Measurements from ENCODE around the gene RIN3.

The RIN3 gene

DNA sequence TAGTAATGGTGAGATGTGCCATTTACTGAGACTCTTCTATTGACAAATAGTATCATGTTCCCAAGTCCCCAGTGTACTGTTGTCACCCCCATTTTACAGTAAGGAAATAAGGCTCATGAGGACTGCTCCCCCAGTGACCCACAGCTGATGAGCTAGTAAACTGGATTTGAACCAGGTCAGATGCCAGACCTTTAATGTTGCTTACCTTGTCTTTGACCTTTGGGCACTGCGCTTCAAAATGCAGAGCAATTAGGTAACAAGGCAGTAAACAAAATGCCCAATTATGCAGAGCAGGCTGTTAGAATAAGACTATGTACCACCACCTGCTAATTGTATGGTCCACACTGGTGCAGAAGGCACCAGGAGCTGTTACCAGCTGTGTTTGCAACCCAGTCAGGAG, 38.5 kb upstream of the RIN3 start:
- Mint-ChIP-seq H3K36me3 (ENCODE audit: low read depth) (no peaks in the 10 kb centered on the region), H3K9me3 (no peaks in the 10 kb centered on the region), H3K27me3 (ENCODE audit: low read depth) (peaks cover 14% of the 10 kb centered on the region), H3K4me1 (ENCODE audit: low read depth) (peaks cover 1% of the 10 kb centered on the region), H3K27ac (no peak overlapping the region), H3K4me3 (no peak overlapping the region)
- DNase-seq (ENCODE audit: low spot score): no peak

DNA sequence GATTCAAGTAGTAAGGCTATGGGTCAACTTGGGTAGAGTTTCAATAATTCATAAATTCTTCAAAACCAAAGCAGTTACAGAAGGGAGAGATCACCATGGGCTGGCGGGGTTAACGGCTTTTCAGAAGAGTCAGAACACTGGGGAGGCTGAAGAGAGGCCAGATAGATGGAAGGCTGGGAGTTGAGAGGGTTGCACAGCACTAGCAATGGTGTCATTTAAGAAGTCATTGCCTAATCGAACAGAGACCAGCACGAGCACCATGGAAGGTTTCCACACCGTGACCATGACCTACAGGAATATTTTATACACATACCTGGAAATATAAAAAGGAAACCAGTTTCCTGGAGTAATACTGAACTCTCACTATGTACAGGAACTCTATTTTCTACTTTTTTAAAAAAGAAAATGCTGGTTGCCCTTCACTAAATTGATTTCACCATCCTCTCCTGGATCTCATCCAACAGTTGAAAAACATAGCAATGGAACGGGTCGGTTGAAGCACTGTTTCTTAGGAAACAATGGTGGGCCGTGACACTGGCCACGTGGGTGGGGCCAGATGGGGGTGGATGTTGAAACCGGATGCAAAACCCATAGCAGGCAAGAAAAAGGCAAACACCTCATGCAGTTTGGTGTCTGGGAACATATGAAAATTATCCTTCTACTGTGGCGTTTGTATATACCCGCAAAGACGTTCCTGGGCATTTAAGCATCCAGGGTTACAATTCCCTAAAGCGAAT, 38.0 kb upstream of the RIN3 start:
- no peak overlapping the region for H3K4me3 Mint-ChIP-seq
- H3K36me3 Mint-ChIP-seq (ENCODE audit: low read depth): no peaks in the 10 kb centered on the region
- H3K4me1 Mint-ChIP-seq (ENCODE audit: low read depth): peaks cover 1% of the 10 kb centered on the region
- H3K27ac Mint-ChIP-seq: no peak overlapping the region
- H3K27me3 Mint-ChIP-seq (ENCODE audit: low read depth): peaks cover 15% of the 10 kb centered on the region
- H3K9me3 Mint-ChIP-seq: no peaks in the 10 kb centered on the region
- DNase-seq (ENCODE audit: low spot score): no peak

DNA sequence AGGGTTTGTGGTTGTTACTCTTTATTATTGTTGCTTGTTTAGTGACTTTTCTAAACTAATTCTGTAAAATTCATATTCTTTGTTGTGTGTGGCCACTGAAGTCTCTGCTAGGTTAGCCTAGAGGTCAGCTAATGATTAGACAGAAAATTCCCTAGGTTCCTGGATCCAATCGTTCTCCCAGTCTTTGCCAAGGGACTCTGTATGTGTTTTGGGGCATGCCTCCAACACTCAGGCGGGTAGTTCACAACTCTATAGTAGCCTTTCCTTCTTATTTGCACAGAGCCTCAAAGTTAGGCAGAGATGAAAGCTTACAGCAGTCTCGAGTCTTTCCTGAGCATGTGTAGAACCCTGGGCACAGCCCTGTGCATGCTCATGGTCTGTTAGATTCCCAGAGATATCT, 32.7 kb upstream of the RIN3 start:
- Mint-ChIP-seq H3K36me3 (ENCODE audit: low read depth) (no peaks in the 10 kb centered on the region), H3K4me3 (no peak overlapping the region), H3K9me3 (no peaks in the 10 kb centered on the region), H3K27ac (no peak overlapping the region), H3K4me1 (ENCODE audit: low read depth) (no peaks in the 10 kb centered on the region), H3K27me3 (ENCODE audit: low read depth) (peaks cover 23% of the 10 kb centered on the region)
- DNase-seq (ENCODE audit: low spot score): no peak

DNA sequence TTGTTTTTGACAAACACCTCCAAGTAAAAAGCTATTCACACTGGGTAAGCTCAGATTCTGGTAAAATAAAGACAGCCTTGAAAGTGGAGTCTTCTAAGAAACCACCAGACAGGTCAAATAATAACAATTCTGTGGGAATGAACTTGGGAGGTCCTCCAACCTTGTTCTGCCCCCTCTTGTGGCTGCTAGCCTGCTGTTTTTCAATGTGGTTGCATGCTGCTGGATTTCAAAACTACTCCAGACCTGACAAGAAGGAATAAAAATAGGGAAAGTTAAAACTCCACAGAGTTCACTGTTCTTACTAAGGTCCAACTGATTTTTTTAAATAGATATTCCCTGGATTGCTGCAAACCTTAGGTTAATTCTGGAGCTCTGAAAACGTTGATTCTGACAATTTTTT, 32.2 kb upstream of the RIN3 start:
- Mint-ChIP-seq H3K4me3 (no peak overlapping the region), H3K9me3 (no peaks in the 10 kb centered on the region), H3K4me1 (ENCODE audit: low read depth) (no peaks in the 10 kb centered on the region), H3K27ac (no peak overlapping the region), H3K27me3 (ENCODE audit: low read depth) (peaks cover 23% of the 10 kb centered on the region), H3K36me3 (ENCODE audit: low read depth) (no peaks in the 10 kb centered on the region)
- DNase-seq (ENCODE audit: low spot score): no peak

DNA sequence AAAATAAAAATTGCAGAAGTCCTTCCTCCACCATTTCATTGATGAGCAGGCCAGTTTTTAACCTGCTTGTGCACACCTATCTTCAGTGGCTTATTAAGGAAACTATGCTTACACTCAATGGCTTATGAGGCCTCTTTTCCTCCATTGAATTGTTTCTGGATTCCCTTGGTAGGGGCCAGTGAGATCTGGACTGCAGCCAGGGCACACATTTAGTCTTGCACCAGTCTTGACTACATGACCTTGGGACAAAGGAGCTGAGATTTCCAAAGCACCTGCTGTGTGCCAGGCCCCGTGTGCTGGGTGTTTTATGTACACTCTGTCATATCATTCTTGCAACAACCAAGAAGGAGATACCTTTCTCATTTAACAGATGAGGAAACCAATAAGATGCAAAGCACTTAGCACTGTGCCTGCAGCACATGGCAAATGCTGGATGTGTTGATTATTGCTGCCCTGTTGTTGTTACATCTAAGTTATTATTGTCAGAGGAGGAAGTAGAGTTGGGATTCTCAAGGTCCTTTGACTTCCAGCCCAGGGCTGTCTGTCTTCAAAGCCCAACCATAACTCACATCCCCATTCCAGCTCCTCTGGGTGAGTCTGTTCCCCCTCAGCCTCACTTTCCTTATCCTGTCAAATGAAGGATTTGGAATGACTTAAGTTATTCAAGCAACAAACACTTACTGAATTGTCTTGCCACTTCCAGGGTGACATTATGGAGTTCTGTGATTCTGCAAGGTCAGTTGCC, 31.6 kb upstream of the RIN3 start:
- DNase-seq (ENCODE audit: low spot score): no peak
- H3K9me3 Mint-ChIP-seq: no peaks in the 10 kb centered on the region
- no peak overlapping the region for H3K4me3 Mint-ChIP-seq
- H3K27ac Mint-ChIP-seq: no peak overlapping the region
- no peaks in the 10 kb centered on the region for H3K4me1 Mint-ChIP-seq (ENCODE audit: low read depth)
- H3K27me3 Mint-ChIP-seq (ENCODE audit: low read depth): peaks cover 23% of the 10 kb centered on the region
- H3K36me3 Mint-ChIP-seq (ENCODE audit: low read depth): no peaks in the 10 kb centered on the region

DNA sequence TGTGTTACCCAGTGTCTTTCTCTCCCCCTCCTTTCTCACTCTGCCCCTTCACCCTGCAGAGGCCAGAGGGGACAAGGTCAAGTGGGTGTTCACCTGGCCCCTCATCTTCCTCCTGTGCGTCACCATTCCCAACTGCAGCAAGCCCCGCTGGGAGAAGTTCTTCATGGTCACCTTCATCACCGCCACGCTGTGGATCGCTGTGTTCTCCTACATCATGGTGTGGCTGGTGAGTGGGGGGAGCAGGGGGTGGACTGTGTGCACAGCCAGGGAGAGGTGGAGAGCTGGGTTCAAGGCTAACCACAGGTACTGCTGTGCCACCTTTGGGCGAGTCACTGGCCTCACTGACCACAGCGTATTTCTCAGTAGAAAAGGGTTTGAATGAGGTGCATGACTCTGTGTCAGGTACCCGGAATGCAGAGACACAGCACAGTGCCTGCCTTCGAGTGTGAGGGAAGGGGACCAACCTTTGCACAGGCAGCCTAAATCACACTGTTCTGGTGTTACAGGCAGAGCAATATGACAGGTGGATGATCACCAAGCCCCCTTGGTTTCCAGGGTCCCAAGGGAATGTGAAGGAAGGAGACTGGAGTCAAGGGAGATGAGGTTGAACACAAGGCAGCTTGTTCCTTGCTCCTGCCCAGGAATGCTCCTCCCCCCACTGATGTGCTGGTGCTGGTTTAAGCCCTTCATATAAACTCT, 30.8 kb upstream of the RIN3 start:
- no peaks in the 10 kb centered on the region for H3K9me3 Mint-ChIP-seq
- no peaks in the 10 kb centered on the region for H3K36me3 Mint-ChIP-seq (ENCODE audit: low read depth)
- no peak overlapping the region for H3K4me3 Mint-ChIP-seq
- no peaks in the 10 kb centered on the region for H3K4me1 Mint-ChIP-seq (ENCODE audit: low read depth)
- H3K27me3 Mint-ChIP-seq (ENCODE audit: low read depth): peaks cover 23% of the 10 kb centered on the region
- DNase-seq (ENCODE audit: low spot score): no peak
- no peak overlapping the region for H3K27ac Mint-ChIP-seq

DNA sequence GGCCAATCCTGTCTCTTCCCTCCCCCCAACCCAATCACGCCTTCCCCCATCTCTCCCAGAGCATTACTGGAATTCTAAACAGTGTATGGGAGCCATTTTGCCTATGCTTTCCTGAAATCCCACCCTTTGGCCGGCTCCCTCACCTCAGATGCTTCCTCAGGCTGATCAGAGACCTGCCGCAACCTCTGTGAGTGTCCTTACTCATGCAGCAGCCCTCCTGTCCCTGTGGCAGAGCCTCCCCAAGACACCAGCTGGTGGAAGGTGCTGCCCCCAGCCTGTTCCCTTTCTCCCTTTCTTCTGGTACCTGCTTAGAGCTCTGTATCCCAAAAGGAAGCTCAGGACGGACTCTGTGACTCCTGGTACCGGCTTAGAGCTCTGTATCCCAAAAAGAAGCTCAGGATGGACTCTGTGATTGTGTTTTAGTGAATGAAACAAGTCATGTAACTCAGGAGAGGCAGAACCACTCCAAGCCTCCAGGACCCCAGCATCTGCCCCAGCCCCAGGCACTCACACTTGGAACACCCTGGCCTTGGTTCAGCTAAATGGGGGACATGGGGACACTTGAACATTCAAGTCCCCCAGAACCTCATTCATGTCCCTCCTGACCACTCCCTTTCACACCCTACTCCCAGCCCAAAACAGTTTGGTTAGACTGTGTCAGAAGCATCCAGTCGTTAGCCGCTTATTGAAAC, 29.3 kb upstream of the RIN3 start:
- peaks cover 14% of the 10 kb centered on the region for H3K27me3 Mint-ChIP-seq (ENCODE audit: low read depth)
- H3K4me1 Mint-ChIP-seq (ENCODE audit: low read depth): no peaks in the 10 kb centered on the region
- H3K4me3 Mint-ChIP-seq: no peak overlapping the region
- DNase-seq (ENCODE audit: low spot score): no peak
- H3K36me3 Mint-ChIP-seq (ENCODE audit: low read depth): no peaks in the 10 kb centered on the region
- H3K27ac Mint-ChIP-seq: no peak overlapping the region
- H3K9me3 Mint-ChIP-seq: no peaks in the 10 kb centered on the region

DNA sequence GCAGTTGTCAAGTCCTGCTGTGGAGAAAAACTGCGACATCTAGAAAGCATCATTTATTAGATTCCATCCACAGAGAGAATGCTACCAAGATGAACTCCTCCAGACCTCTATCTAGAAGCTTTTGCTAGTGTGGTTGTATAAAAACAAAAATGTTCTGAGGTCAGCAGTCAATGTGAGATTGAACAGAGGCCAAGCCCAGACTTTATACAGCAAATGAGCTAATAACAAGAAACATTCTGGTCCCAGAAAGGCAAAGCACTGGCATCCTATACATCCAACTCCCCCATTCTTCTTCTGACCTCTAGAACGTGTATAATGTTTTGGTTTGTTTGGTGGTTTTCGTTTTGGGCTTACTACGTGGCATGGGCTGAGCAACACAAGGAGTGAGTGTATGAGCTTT, 26.7 kb upstream of the RIN3 start:
- Mint-ChIP-seq H3K4me1 (ENCODE audit: low read depth) (no peaks in the 10 kb centered on the region), H3K27ac (no peak overlapping the region), H3K4me3 (no peak overlapping the region), H3K27me3 (ENCODE audit: low read depth) (peaks cover 7% of the 10 kb centered on the region), H3K36me3 (ENCODE audit: low read depth) (no peaks in the 10 kb centered on the region), H3K9me3 (no peaks in the 10 kb centered on the region)
- DNase-seq (ENCODE audit: low spot score): no peak

DNA sequence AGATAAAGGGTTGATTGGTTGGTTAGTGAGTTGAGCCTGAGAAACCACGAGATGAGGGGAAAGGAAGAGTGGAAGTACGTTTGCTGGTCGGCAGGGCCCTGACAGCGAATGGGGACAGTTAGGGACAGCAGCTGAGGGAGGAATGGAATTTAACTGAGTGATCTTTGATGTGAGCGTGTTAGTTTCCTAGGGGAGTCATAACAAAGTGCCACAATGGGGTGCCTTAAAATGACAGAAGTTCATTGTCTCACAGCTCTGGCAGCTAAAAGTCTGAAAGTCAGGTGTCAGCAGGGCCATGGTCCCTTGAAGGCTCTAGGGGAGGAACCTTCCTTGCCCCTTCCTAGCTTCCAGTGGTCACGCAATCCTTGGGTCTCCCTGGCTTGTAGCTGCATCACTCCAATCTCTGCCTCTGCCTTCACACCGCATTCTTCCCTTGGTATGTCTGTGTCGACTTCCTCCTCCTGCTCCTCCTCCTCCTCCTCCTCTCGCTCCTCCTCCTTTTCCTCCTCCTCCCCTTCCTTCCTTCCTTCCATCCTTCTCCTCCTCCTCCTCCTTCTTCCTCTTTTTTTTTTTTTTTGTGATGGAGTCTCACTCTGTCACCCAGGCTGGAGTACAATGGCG, 26.0 kb upstream of the RIN3 start:
- H3K4me1 Mint-ChIP-seq (ENCODE audit: low read depth): no peaks in the 10 kb centered on the region
- DNase-seq (ENCODE audit: low spot score): no peak
- H3K36me3 Mint-ChIP-seq (ENCODE audit: low read depth): no peaks in the 10 kb centered on the region
- H3K4me3 Mint-ChIP-seq: no peak overlapping the region
- peaks cover 6% of the 10 kb centered on the region for H3K27me3 Mint-ChIP-seq (ENCODE audit: low read depth)
- H3K9me3 Mint-ChIP-seq: no peaks in the 10 kb centered on the region
- H3K27ac Mint-ChIP-seq: no peak overlapping the region

DNA sequence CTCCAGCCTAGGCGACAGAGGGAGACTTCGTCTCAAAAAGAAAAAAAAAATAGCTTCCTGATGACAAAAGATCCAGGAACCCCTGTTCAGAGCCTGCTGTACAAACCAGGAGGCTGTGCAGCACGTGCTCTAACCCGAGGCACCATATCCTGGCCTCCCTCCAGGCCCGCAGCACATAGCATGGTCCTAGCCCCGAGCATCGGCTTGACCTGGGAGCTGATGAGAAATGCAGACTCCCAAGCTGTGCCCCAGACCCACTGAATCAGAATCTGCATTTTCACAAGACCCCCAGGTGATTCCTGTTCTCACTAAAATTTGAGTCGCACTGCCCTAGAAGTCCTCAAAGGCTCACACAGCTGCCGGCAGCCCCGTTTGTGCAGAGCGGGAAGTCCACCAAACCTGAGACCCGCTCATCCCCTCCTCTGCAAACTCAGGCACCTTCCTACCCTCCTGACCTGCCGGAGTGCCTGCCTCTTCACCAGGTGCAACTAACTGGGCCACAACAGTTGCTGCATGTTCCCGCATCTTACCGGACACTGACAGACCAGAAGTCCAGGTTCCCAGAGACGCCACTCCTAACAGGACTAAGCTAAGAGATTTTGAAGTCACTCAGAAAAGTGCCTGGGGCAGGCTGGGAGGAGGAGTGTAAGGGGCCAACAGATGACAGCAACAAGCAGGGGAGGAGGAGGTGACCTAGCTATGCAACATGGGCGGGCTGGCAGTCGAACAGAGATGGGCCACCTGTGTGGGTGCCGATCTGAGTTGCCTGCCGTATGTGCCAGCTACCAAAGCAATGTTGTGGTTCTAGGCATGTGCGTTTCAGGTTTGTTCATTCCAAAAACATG, 24.0 kb upstream of the RIN3 start:
- no peaks in the 10 kb centered on the region for H3K36me3 Mint-ChIP-seq (ENCODE audit: low read depth)
- H3K27me3 Mint-ChIP-seq (ENCODE audit: low read depth): no peaks in the 10 kb centered on the region
- no peaks in the 10 kb centered on the region for H3K9me3 Mint-ChIP-seq
- no peaks in the 10 kb centered on the region for H3K4me1 Mint-ChIP-seq (ENCODE audit: low read depth)
- H3K4me3 Mint-ChIP-seq: no peak overlapping the region
- no peak overlapping the region for H3K27ac Mint-ChIP-seq
- no peak for DNase-seq (ENCODE audit: low spot score)

DNA sequence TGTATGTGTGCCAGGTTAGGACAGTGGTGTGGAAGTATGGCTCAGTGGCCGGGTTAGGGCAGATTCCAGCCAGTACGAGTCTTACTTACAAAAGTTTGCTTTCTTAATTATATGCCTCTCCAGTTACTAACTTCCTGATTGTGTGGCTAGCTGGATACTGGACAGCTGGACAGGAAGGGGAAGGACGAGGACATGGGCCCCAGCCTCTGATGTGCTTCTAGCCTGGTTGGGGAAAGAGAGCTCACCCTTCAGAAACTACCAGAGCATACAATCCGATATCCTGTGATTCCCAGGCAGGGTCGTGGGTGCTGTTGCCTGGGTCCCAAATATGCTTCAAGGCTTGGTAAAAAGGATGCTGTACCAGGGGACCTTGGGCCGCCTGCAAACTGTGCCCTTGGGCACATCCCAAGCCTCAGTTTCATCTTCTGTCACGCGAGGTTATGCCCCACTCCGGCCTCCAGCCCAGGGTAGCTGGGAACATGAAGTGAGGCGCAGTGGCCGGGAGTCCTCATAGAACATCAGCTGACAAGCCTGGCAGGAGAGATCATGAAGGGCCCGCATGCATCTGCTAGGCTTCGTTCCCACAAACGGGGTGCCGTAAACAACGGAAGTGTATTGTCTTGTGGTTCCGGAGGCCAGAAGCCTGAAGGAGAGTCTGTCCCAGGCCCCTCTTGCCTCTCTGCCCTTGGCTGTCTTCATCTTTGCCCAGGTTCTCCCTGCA, 23.2 kb upstream of the RIN3 start:
- Mint-ChIP-seq H3K4me3 (no peak overlapping the region), H3K9me3 (no peaks in the 10 kb centered on the region), H3K27ac (no peak overlapping the region), H3K36me3 (ENCODE audit: low read depth) (no peaks in the 10 kb centered on the region), H3K4me1 (ENCODE audit: low read depth) (no peaks in the 10 kb centered on the region), H3K27me3 (ENCODE audit: low read depth) (peaks cover under 1% of the 10 kb centered on the region)
- no peak for DNase-seq (ENCODE audit: low spot score)

DNA sequence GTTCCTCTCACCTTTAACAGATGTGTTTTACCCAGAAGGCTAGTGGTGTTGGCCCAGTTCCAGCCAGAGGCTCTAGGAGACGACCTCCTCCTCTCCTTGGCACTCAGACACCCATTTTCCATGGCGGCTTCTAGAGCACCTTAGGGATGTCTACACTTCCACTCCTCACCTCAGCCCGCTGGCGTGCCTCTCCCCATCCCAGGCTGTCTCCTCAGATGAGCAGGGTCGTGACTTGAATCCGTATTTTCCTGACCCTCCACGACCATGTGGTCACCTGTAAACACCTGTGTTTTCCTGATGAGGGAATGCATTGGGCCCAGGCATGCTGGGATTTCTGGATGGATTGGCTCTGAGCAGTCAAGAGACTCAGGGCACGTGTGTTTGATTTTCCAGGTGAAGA, 21.8 kb upstream of the RIN3 start:
- Mint-ChIP-seq H3K4me3 (no peak overlapping the region), H3K9me3 (no peaks in the 10 kb centered on the region), H3K27me3 (ENCODE audit: low read depth) (peaks cover 2% of the 10 kb centered on the region), H3K36me3 (ENCODE audit: low read depth) (no peaks in the 10 kb centered on the region), H3K27ac (no peak overlapping the region), H3K4me1 (ENCODE audit: low read depth) (no peaks in the 10 kb centered on the region)
- no peak for DNase-seq (ENCODE audit: low spot score)

Data from T-helper 2 cell treated with Interferon-gamma antibody and Interleukin-4, amounts not matched to agents 5 μg/mL and 100 μg/mL, for 36 hours (primary cell).